ENCODE measurements around the gene ZNF717.
"Not testable (repeated sequence)": the region's sequence is repeated elsewhere in the genome, so short reads cannot be mapped to it uniquely, and the experiment has no call there.

Gene ZNF717

GRCh38 chr3:75785081-75785755, at the start of gene ZNF717:
Gene ZNF717, minus strand, starts transcription at chr3:75785549. Its CDS starts 2,187 bp downstream, at chr3:75783362.
- DNase-seq (ENCODE audit: low read depth) = peak; percentile 87

- DNase-seq (ENCODE audit: low read depth) = not testable (repeated sequence)
These were observed 45.7 kb upstream of the ZNF717 start for GRCh38 chr3:75831076-75831475.

DNA sequence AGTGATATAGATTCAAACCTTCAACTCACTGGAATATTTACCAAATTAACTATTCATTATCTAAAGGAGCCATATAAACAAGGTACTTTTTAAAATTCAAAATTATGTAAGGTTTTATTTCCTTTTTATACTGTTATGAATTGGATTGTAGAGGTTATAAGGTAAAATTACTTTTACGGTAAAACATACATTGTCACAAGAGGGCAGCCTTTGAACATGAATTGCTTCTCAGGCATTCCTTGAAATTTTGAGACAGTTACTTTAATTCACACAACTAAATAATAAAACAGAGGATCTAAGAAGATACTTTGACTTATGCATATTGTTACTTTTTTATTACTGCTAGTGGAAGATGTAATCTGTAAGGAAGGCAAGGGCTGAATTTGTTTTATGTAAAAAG, 32.7 kb upstream of the ZNF717 start:
- not testable (repeated sequence) for DNase-seq (ENCODE audit: low read depth)

- not testable (repeated sequence) for DNase-seq (ENCODE audit: low read depth)
These were observed 31.2 kb upstream of the ZNF717 start for GRCh38 chr3:75816287-75817180.

DNA sequence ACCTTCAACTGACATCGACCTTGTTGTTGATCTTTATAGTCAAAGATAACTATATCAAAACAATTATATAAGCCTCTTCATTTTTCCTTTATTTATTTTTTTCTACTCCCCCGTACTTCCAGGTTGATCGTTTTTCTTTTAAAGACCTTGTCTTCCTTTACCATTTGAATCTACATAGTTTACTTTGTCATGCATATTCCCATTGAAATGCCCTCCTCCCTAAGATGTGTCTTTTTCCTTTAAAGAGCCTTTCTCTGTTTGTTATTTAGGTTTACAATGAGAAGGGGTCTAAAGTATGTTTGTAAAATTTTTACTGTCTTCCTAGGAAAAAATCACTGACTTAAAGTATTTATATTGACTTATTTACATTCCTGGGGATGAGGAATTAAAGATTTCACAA, 29.4 kb upstream of the ZNF717 start:
- DNase-seq (ENCODE audit: low read depth) = no peak

GRCh38 chr3:75782506-75782905, 2.8 kb downstream of the ZNF717 start:
- DNase-seq (ENCODE audit: low read depth) = no peak

- DNase-seq (ENCODE audit: low read depth) = no peak
These were observed 4.1 kb downstream of the ZNF717 start for GRCh38 chr3:75781079-75781745.

DNA sequence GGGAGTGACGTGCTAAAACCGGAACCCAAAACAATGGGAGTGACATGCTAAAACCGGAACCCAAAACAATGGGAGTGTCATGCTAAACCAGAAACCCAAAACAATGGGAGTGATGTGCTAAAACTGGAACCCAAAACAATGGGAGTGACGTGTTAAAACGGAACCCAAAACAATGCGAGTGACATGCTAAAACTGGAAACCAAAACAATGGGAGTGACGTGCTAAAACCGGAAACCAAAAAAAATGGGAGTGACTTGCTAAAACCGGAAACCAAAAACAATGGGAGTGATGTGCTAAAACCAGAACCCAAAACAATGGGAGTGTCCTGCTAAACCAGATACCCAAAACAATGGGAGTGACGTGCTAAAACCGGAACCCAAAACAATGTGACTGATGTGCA, 7.6 kb downstream of the ZNF717 start:
- DNase-seq (ENCODE audit: low read depth) = not testable (repeated sequence)

DNA sequence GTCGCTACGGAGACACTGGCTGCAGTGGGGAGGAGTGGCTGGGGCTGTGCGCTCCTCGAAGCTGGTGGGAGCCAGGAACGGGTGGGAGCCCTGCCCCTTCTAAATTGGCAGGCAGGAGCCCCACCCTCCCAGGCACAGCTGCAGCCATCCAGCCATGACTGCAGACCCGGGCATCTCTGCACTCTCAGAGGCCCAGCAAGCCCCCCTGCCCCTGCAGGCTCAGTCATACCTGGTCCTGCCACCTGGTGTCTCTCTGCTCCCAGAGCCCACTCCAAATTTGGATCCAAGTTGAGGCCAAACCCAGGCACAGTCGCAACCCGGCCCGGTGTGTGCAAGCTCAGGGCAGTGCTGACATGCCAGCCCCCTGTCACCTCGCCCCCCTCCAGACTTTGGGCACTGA, 13.7 kb downstream of the ZNF717 start:
- not testable (repeated sequence) for DNase-seq (ENCODE audit: low read depth)

GRCh38 chr3:75768303-75769017, 16.9 kb downstream of the ZNF717 start:
- no peak for DNase-seq (ENCODE audit: low read depth)

DNA sequence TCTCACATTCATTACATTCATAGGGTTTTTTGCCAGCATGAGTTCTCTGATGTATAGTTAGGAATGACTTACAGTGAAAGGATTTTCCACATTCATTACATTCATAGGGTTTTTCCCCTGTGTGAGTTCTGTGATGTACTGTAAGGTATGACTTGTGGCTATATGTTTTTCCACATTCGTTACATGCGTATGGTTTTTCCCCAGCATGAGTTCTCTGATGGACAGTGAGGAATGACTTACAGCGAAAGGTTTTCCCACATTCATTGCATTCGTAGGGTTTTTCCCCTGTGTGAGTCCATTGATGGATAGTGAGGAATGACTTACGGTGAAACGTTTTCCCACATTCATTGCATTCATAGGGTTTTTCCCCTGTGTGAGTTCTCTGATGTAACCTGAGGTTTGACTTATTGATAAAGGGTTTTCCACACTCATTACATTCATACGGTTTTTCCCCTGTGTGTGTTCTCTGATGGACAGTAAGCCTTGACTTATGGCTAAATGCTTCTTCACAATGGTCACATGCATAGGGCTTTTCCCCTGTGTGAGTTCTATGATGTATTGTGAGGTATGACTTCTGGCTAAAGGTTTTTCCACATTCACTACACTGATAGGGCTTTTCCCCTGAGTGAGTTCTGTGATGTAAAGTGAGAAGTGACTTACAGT, 47.4 kb downstream of the ZNF717 start:
- no peak for DNase-seq (ENCODE audit: low read depth)

GRCh38 chr3:75727985-75728384, 57.4 kb downstream of the ZNF717 start:
- no peak for DNase-seq (ENCODE audit: low read depth)

DNA sequence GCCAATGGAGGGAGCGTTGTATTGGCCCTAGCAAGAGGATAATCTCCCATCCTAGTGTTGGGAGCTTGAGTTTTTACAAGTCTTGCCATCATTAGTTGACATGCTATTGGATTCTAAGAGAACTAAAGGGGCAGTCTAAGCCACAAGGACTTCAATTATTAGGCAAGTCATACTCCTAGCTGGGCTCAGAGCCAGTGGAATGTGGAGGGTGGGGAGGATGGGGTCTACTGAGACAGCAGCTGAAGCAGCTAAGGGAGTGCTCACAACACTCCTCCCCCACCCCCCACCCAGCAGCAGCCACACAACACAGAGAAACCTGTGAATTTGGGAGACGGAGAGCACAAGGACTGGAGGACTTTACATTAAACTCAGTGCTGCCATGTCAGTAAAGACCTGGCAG, 93.3 kb downstream of the ZNF717 start:
- DNase-seq (ENCODE audit: low read depth) = no peak

- DNase-seq (ENCODE audit: low read depth) = no peak
These were observed 98.0 kb downstream of the ZNF717 start for GRCh38 chr3:75687323-75687722.
